Bronchial epithelial cell (primary cell): ENCODE results near the gene SSBP4. TPM values are rescaled to one million over a fixed set of nuclear protein-coding genes. Genes with fewer than 3 reads are reported as not detected.

ENCODE experiments used
- DNase-seq: peaks from one replicate; pipeline ENCODE4 v3.0.0-alpha.2; 2010; ENCODE audit warnings: low read depth
- FAIRE-seq: peaks from 2 replicates; lab custom pipeline; 2011; peaks lifted over from hg19 to GRCh38; lab: Jason Lieb, UNC
- H3K27me3 ChIP-seq: 2 replicates; pipeline ENCODE4 v1.5.1; 2011; ENCODE audit warnings: low read length; ENCODE audit not compliant: control insufficient read depth, insufficient read depth
- H3K36me3 ChIP-seq: 2 replicates; pipeline ENCODE4 v1.5.1; 2011; ENCODE audit warnings: low read length; ENCODE audit not compliant: control insufficient read depth, insufficient read depth
- H3K4me3 ChIP-seq: 2 replicates; pipeline ENCODE4 v1.5.1; 2011; ENCODE audit warnings: mild to moderate bottlenecking, low read depth, low read length, control low read depth
- CTCF ChIP-seq: IDR thresholded peaks from 2 replicates; pipeline ENCODE4 v1.5.1; 2011; ENCODE audit warnings: mild to moderate bottlenecking, moderate library complexity, low read length, control low read depth, inconsistent platforms; ENCODE audit not compliant: insufficient read depth, severe bottlenecking
- total RNA-seq: library from RNA; depleted of rRNA; stranded (reverse); fragments of >200 nt; gene quantifications from 2 replicates; pipeline ENCODE4 v1.2.1, GENCODE V29; 2014

Gene SSBP4
- total RNA-seq, 1 donor from 2014 or later: 17.1 TPM

- FAIRE-seq (no peak), DNase-seq (no peak)
- Histone ChIP-seq H3K36me3 (no peaks in the 10 kb centered on the region), H3K4me3 (no peak overlapping the region), H3K27me3 (no peaks in the 10 kb centered on the region)
- TF ChIP-seq CTCF: no peak
These were observed 3.5 kb downstream of the SSBP4 start for GRCh38 chr19:18422530-18423191.

- TF ChIP-seq CTCF: no peak
- no peaks in the 10 kb centered on the region for H3K27me3 ChIP-seq
- DNase-seq: no peak
- FAIRE-seq: no peak
- H3K36me3 ChIP-seq: no peaks in the 10 kb centered on the region
- no peak overlapping the region for H3K4me3 ChIP-seq
These were observed 4.2 kb downstream of the SSBP4 start for GRCh38 chr19:18423258-18424020.

GRCh38 chr19:18424122-18424889, 5.1 kb downstream of the SSBP4 start:
- no peaks in the 10 kb centered on the region for H3K27me3 ChIP-seq
- DNase-seq (no peak), FAIRE-seq (no peak)
- no peaks in the 10 kb centered on the region for H3K36me3 ChIP-seq
- no peak for TF ChIP-seq CTCF
- H3K4me3 ChIP-seq: no peak overlapping the region

GRCh38 chr19:18424890-18425514, 5.8 kb downstream of the SSBP4 start:
- DNase-seq (no peak), FAIRE-seq (no peak)
- TF ChIP-seq CTCF: no peak
- Histone ChIP-seq H3K4me3 (no peak overlapping the region), H3K27me3 (no peaks in the 10 kb centered on the region), H3K36me3 (no peaks in the 10 kb centered on the region)

- no peak for DNase-seq
- H3K36me3 ChIP-seq: no peaks in the 10 kb centered on the region
- H3K27me3 ChIP-seq: no peaks in the 10 kb centered on the region
- no peak for FAIRE-seq
- peak; percentile 1 for TF ChIP-seq CTCF
- H3K4me3 ChIP-seq: no peak overlapping the region
These were observed 6.6 kb downstream of the SSBP4 start for GRCh38 chr19:18425515-18426415.
